Measurements from ENCODE around the gene MAP7D2.
"Not testable (repeated sequence)": the region's sequence is repeated elsewhere in the genome, so short reads cannot be mapped to it uniquely, and the experiment has no call there.

DNA sequence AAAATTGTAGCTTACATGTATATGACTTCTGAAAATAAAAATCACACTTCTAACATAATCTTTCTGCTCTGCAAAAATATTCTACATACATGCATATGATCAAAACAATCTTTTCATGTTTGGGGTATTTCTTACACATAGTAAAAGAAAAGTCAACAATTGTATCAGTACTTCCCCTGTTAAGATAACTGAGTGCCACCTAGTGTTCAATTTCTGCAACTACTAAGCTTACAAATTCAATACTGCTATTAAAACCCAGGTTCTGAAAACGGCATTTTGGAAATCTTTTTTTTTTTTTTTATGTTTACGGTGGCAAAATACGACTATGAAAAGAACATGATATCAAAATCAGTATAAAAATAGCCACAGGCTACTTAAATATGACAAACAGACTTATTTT is 10.7 kb upstream of the MAP7D2 start:
- not testable (repeated sequence) for TF ChIP-seq POLR2A (IDR thresholded peaks at IDR 0.05; ENCODE audit: borderline replicate concordance, extremely low read depth, insufficient read depth, insufficient read length); YY1 (IDR thresholded peaks at IDR 0.05; ENCODE audit: extremely low read depth, insufficient replicate concordance, low read depth, low read length); POLR2AphosphoS5 (IDR thresholded peaks at IDR 0.05; ENCODE audit: low read depth, low read length); SIN3A (IDR thresholded peaks at IDR 0.05; ENCODE audit: low read depth); EZH2phosphoT487 (IDR thresholded peaks at IDR 0.05; ENCODE audit: borderline replicate concordance); EZH2 (IDR thresholded peaks at IDR 0.05); SRF (IDR thresholded peaks at IDR 0.05; ENCODE audit: low read depth); JUND (IDR thresholded peaks at IDR 0.05); FOSL1 (IDR thresholded peaks at IDR 0.05; ENCODE audit: low read depth); CEBPB (IDR thresholded peaks at IDR 0.05; ENCODE audit: low read depth); TCF7L2 (IDR thresholded peaks at IDR 0.05; ENCODE audit: borderline replicate concordance, extremely low read depth, insufficient read depth, insufficient read length)
- TF ChIP-seq, protein P1, sequence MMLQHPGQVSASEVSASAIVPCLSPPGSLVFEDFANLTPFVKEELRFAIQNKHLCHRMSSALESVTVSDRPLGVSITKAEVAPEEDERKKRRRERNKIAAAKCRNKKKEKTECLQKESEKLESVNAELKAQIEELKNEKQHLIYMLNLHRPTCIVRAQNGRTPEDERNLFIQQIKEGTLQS (IDR thresholded peaks at IDR 0.05), result not testable (repeated sequence)
- TF ChIP-seq, protein P2, sequence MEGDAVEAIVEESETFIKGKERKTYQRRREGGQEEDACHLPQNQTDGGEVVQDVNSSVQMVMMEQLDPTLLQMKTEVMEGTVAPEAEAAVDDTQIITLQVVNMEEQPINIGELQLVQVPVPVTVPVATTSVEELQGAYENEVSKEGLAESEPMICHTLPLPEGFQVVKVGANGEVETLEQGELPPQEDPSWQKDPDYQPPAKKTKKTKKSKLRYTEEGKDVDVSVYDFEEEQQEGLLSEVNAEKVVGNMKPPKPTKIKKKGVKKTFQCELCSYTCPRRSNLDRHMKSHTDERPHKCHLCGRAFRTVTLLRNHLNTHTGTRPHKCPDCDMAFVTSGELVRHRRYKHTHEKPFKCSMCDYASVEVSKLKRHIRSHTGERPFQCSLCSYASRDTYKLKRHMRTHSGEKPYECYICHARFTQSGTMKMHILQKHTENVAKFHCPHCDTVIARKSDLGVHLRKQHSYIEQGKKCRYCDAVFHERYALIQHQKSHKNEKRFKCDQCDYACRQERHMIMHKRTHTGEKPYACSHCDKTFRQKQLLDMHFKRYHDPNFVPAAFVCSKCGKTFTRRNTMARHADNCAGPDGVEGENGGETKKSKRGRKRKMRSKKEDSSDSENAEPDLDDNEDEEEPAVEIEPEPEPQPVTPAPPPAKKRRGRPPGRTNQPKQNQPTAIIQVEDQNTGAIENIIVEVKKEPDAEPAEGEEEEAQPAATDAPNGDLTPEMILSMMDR (IDR thresholded peaks at IDR 0.05 in 2 of 3, conservative IDR thresholded peaks at IDR 0.05 in 1 of 3; ENCODE audit: borderline replicate concordance in 1 of 3, insufficient read depth in 1 of 3, low read depth in 2 of 3, low read length in 2 of 3), result not testable (repeated sequence)
- TF ChIP-seq, protein P3, sequence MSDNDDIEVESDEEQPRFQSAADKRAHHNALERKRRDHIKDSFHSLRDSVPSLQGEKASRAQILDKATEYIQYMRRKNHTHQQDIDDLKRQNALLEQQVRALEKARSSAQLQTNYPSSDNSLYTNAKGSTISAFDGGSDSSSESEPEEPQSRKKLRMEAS (IDR thresholded peaks at IDR 0.05), result not testable (repeated sequence)

Measured in HCT116 (cell line).